ENCODE results near the gene DOCK4.

Gene DOCK4

GRCh38 chr7:112228632-112229031 lies 22.4 kb upstream of the DOCK4 start:
- no peaks in the 10 kb centered on the region for H3K9me3 Mint-ChIP-seq
- peaks cover 30% of the 10 kb centered on the region for H3K36me3 Mint-ChIP-seq
- no peak overlapping the region for H3K27ac Mint-ChIP-seq
- ATAC-seq: no peak
- no peak overlapping the region for H3K4me3 Mint-ChIP-seq
- H3K27me3 Mint-ChIP-seq: no peaks in the 10 kb centered on the region
- peaks cover 26% of the 10 kb centered on the region for H3K4me1 Mint-ChIP-seq

GRCh38 chr7:112226701-112227276 lies 20.6 kb upstream of the DOCK4 start:
- Mint-ChIP-seq H3K4me1 (peaks cover 35% of the 10 kb centered on the region), H3K36me3 (peaks cover 31% of the 10 kb centered on the region), H3K9me3 (no peaks in the 10 kb centered on the region), H3K27me3 (no peaks in the 10 kb centered on the region), H3K27ac (no peak overlapping the region), H3K4me3 (no peak overlapping the region)
- no peak for ATAC-seq

- no peak overlapping the region for H3K4me3 Mint-ChIP-seq
- H3K27ac Mint-ChIP-seq: no peak overlapping the region
- peaks cover 40% of the 10 kb centered on the region for H3K4me1 Mint-ChIP-seq
- no peaks in the 10 kb centered on the region for H3K9me3 Mint-ChIP-seq
- H3K27me3 Mint-ChIP-seq: no peaks in the 10 kb centered on the region
- peaks cover 36% of the 10 kb centered on the region for H3K36me3 Mint-ChIP-seq
- ATAC-seq: no peak
Measured at GRCh38 chr7:112225006-112225405, 18.8 kb upstream of the DOCK4 start.

GRCh38 chr7:112224186-112224585 lies 18.0 kb upstream of the DOCK4 start:
- Mint-ChIP-seq H3K27me3 (no peaks in the 10 kb centered on the region), H3K4me1 (peaks cover 47% of the 10 kb centered on the region), H3K36me3 (peaks cover 37% of the 10 kb centered on the region), H3K4me3 (no peak overlapping the region), H3K9me3 (no peaks in the 10 kb centered on the region), H3K27ac (no peak overlapping the region)
- ATAC-seq: no peak

DNA sequence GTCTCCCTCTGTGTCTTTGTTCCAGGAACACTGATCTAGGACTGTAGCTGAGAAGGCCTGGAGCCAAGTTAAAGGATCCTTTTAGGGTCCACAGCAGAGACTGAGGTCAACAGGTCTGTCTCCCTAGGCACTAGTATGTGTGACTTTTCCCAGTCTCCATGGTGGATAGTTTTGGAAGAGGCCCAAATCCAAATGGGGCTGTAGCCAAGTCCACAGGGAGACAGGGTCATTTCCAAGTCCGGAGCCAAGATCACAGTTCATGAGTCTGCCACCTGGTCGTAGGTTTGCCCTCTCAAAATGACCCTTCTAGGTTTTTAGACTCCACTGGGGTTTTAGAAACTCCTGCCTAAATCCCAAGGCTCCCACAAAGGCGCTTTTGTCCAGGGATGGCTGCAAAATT lies 17.1 kb upstream of the DOCK4 start:
- no peak overlapping the region for H3K27ac Mint-ChIP-seq
- H3K27me3 Mint-ChIP-seq: no peaks in the 10 kb centered on the region
- H3K36me3 Mint-ChIP-seq: peaks cover 41% of the 10 kb centered on the region
- H3K9me3 Mint-ChIP-seq: no peaks in the 10 kb centered on the region
- no peak for ATAC-seq
- H3K4me1 Mint-ChIP-seq: peaks cover 47% of the 10 kb centered on the region
- H3K4me3 Mint-ChIP-seq: no peak overlapping the region

DNA sequence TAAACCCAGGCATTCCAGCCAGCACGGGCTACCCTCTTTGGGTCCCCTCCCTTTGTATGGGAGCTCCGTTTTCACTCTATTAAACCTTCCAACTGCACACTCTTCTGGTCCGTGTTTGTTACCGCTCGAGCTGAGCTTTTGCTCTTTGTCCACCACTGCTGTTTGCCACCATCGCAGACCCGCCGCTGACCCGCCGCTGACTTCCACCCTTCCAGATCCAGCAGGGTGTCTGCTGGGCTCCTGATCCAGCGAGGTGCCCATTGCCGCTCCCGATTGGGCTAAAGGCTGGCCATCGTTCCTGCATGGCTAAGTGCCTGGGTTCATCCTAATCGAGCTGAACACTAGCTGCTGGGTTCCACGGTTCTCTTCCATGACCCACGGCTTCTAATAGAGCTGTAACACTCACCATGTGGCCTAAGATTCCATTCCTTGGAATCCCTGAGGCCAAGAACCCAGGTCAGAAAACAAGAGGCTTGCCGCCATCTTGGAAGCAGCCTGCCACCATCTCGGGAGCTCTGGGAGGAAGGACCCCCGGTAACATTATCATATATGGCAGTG lies 14.8 kb upstream of the DOCK4 start:
- H3K4me1 Mint-ChIP-seq: peaks cover 55% of the 10 kb centered on the region
- H3K4me3 Mint-ChIP-seq: no peak overlapping the region
- H3K36me3 Mint-ChIP-seq: peaks cover 52% of the 10 kb centered on the region
- no peaks in the 10 kb centered on the region for H3K27me3 Mint-ChIP-seq
- ATAC-seq: no peak
- no peak overlapping the region for H3K27ac Mint-ChIP-seq
- no peaks in the 10 kb centered on the region for H3K9me3 Mint-ChIP-seq

DNA sequence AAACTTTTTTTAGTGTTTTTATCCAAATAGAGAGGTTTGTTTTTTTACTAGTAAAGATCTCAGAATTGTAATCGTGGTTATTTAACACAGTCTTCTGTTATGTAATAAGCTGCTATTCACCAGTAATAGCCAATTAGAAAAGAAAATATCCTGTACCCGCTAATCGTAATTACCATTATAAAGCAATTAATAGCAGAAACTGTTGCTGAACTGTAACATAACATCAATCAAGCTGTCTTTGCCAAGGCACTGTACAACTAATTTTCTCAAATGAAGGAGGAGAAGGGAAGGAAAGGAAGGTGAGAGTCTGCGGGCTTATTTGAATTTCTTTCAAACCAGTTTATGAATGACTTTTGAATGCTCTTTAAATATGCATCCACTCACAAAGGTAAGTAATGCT lies 9.6 kb upstream of the DOCK4 start:
- Mint-ChIP-seq H3K27ac (no peak overlapping the region), H3K27me3 (no peaks in the 10 kb centered on the region), H3K4me3 (no peak overlapping the region), H3K9me3 (no peaks in the 10 kb centered on the region), H3K4me1 (peaks cover 60% of the 10 kb centered on the region), H3K36me3 (peaks cover 48% of the 10 kb centered on the region)
- no peak for ATAC-seq

- Mint-ChIP-seq H3K4me3 (no peak overlapping the region), H3K9me3 (no peaks in the 10 kb centered on the region), H3K27ac (no peak overlapping the region), H3K4me1 (peaks cover 56% of the 10 kb centered on the region), H3K27me3 (no peaks in the 10 kb centered on the region), H3K36me3 (peaks cover 47% of the 10 kb centered on the region)
- ATAC-seq: no peak
Measured at GRCh38 chr7:112214883-112215282, 8.7 kb upstream of the DOCK4 start.

GRCh38 chr7:112214268-112214667 lies 8.1 kb upstream of the DOCK4 start:
- ATAC-seq: no peak

GRCh38 chr7:112213735-112214134 lies 7.5 kb upstream of the DOCK4 start:
- Mint-ChIP-seq H3K27me3 (no peaks in the 10 kb centered on the region), H3K27ac (no peak overlapping the region), H3K36me3 (peaks cover 42% of the 10 kb centered on the region), H3K4me3 (no peak overlapping the region), H3K9me3 (no peaks in the 10 kb centered on the region), H3K4me1 (peaks cover 45% of the 10 kb centered on the region)
- ATAC-seq: no peak

More at GRCh38 chr7:112214268-112214667, 8.1 kb upstream of the DOCK4 start:
- no peaks in the 10 kb centered on the region for H3K9me3 Mint-ChIP-seq
- peaks cover 50% of the 10 kb centered on the region for H3K4me1 Mint-ChIP-seq
- peaks cover 47% of the 10 kb centered on the region for H3K36me3 Mint-ChIP-seq
- no peak overlapping the region for H3K27ac Mint-ChIP-seq
- no peaks in the 10 kb centered on the region for H3K27me3 Mint-ChIP-seq
- no peak overlapping the region for H3K4me3 Mint-ChIP-seq

DNA sequence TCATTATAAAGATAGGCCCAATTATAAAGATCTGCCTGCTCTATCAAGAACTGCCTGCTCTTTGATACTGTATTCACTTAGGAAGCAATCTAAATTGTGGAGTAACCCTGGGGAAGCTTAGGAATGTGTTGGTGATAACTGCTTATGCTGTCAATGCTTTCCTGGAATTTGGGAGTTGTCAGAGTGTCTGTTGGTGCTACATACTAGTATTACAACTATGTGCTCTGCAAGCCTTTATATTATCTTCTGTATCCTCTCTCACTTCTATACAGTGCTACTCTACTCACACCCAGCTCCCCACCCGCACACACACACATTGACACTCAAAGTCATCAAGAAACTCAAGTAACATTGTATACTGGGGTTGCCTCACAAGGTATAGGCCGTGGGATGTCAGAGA lies 6.4 kb upstream of the DOCK4 start:
- Mint-ChIP-seq H3K27ac (no peak overlapping the region), H3K9me3 (no peaks in the 10 kb centered on the region), H3K4me3 (no peak overlapping the region), H3K4me1 (peaks cover 40% of the 10 kb centered on the region), H3K27me3 (no peaks in the 10 kb centered on the region), H3K36me3 (peaks cover 30% of the 10 kb centered on the region)
- no peak for ATAC-seq

DNA sequence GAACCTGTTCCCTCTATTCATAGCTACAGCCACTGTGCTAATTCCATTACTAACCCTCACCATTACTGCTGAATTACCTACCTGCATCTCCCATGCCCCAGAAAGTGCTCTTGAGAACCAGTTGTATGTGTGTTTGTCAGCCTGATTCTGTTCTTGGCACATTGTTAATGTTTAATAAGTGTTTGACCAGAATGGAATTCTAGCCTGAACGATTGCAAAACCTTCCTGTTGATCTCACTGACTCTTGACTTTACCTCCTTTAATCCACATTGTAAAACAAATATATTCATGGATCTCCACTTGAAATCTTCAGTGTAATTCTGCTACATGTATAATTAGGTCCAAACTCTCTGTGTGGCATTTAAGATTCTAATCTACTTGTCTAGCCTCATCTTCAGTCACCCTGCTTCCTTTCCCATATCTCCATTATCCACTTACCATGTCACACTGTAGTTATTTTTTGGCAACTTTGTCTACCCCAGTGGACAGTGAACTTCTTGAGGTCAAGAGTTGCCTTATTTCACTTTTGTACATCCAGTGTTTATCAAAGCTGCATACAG lies 5.2 kb upstream of the DOCK4 start:
- H3K27ac Mint-ChIP-seq: no peak overlapping the region
- no peak for ATAC-seq
- H3K27me3 Mint-ChIP-seq: no peaks in the 10 kb centered on the region
- no peak overlapping the region for H3K4me3 Mint-ChIP-seq
- H3K4me1 Mint-ChIP-seq: peaks cover 39% of the 10 kb centered on the region
- H3K9me3 Mint-ChIP-seq: no peaks in the 10 kb centered on the region
- peaks cover 22% of the 10 kb centered on the region for H3K36me3 Mint-ChIP-seq

GRCh38 chr7:112207765-112208164 lies 1.6 kb upstream of the DOCK4 start:
- H3K9me3 Mint-ChIP-seq: no peaks in the 10 kb centered on the region
- peaks cover 12% of the 10 kb centered on the region for H3K36me3 Mint-ChIP-seq
- H3K4me1 Mint-ChIP-seq: peaks cover 43% of the 10 kb centered on the region
- peak overlapping the region; percentile 33 for H3K4me3 Mint-ChIP-seq
- no peak for ATAC-seq
- no peak overlapping the region for H3K27ac Mint-ChIP-seq
- H3K27me3 Mint-ChIP-seq: peaks cover 19% of the 10 kb centered on the region

- Mint-ChIP-seq H3K27ac (peak overlapping the region; percentile 84), H3K36me3 (peaks cover 9% of the 10 kb centered on the region), H3K27me3 (peaks cover 23% of the 10 kb centered on the region), H3K9me3 (no peaks in the 10 kb centered on the region), H3K4me3 (peak overlapping the region; percentile 93), H3K4me1 (peaks cover 39% of the 10 kb centered on the region)
- ATAC-seq: no peak
Measured at GRCh38 chr7:112206991-112207592, 893 bp upstream of the DOCK4 start.

- peaks cover 29% of the 10 kb centered on the region for H3K4me1 Mint-ChIP-seq
- peak overlapping the region; percentile 93 for H3K4me3 Mint-ChIP-seq
- no peaks in the 10 kb centered on the region for H3K9me3 Mint-ChIP-seq
- peaks cover 32% of the 10 kb centered on the region for H3K27me3 Mint-ChIP-seq
- H3K27ac Mint-ChIP-seq: peak overlapping the region; percentile 84
- no peaks in the 10 kb centered on the region for H3K36me3 Mint-ChIP-seq
- peak; percentile 0 for ATAC-seq
Measured at GRCh38 chr7:112205343-112206237, 609 bp downstream of the DOCK4 start.

Data from stimulated activated memory B cell treated with anti-CD40 and anti-IgM and Interleukin-4, amounts not matched to agents 10 μg/mL and 1 μg/mL and 100 μg/mL, for 72 hours (primary cell).